ENCODE results near the gene CBX4. TPM values are rescaled to one million over a fixed set of nuclear protein-coding genes. Genes with fewer than 3 reads are reported as not detected.

The CBX4 gene
- total RNA-seq, 1 experiment from 2014 or later = 3.3 TPM

- Mint-ChIP-seq H3K27me3 (ENCODE audit: low read depth) (peaks cover 97% of the 10 kb centered on the region), H3K4me3 (no peak overlapping the region), H3K27ac (no peak overlapping the region), H3K36me3 (no peaks in the 10 kb centered on the region), H3K9me3 (no peaks in the 10 kb centered on the region), H3K4me1 (peaks cover 48% of the 10 kb centered on the region)
- TF ChIP-seq CREB1 (CRISPR knock-in tag; IDR thresholded peaks at IDR 0.05) (no peak), SMAD4 (CRISPR knock-in tag; IDR thresholded peaks at IDR 0.05) (no peak), PRDM15 (CRISPR knock-in tag; IDR thresholded peaks at IDR 0.05) (no peak), TCF7 (CRISPR knock-in tag; IDR thresholded peaks at IDR 0.05; ENCODE audit: low read depth) (no peak), ZSCAN18 (CRISPR knock-in tag; IDR thresholded peaks at IDR 0.05) (no peak), JUN (CRISPR knock-in tag; IDR thresholded peaks at IDR 0.05) (no peak), ZNF121 (CRISPR knock-in tag; IDR thresholded peaks at IDR 0.05) (no peak), ERG (CRISPR knock-in tag; IDR thresholded peaks at IDR 0.05) (no peak), ZNF423 (CRISPR knock-in tag; IDR thresholded peaks at IDR 0.05) (no peak), STAT6 (CRISPR knock-in tag; conservative IDR thresholded peaks at IDR 0.05; ENCODE audit: low read depth) (no peak), FOXP4 (CRISPR knock-in tag; IDR thresholded peaks at IDR 0.05) (no peak), ELF4 (CRISPR knock-in tag; IDR thresholded peaks at IDR 0.05; ENCODE audit: low read depth) (no peak), TEAD4 (CRISPR knock-in tag; IDR thresholded peaks at IDR 0.05) (no peak), NFYB (CRISPR knock-in tag; conservative IDR thresholded peaks at IDR 0.05; ENCODE audit: low read depth) (no peak), NFATC4 (CRISPR knock-in tag; IDR thresholded peaks at IDR 0.05) (no peak)
- ATAC-seq (no peak), DNase-seq (ENCODE audit: low spot score) (no peak)
- ChIA-PET CTCF (interaction anchor here (0.7 to 3.4 kb wide), 6 partner anchors 44 to 202 kb away, joined by 3 to 65 read pairs (median 6); partner anchors contain the start of gene CBX4), POLR2A (no interaction called here)
These were observed 47.5 kb downstream of the CBX4 start for GRCh38 chr17:79791735-79792161.

All from WTC11 (cell line).